ENCODE measurements around the gene TTC33. TPM values are rescaled to one million over a fixed set of nuclear protein-coding genes. Genes with fewer than 3 reads are reported as not detected.

Gene TTC33
- total and polyA plus RNA-seq, 2 of the 13 experiments (the other 11 are each of a cell fraction or from before 2014, with no cell fraction given), result 4.5 to 20.0 TPM

DNA sequence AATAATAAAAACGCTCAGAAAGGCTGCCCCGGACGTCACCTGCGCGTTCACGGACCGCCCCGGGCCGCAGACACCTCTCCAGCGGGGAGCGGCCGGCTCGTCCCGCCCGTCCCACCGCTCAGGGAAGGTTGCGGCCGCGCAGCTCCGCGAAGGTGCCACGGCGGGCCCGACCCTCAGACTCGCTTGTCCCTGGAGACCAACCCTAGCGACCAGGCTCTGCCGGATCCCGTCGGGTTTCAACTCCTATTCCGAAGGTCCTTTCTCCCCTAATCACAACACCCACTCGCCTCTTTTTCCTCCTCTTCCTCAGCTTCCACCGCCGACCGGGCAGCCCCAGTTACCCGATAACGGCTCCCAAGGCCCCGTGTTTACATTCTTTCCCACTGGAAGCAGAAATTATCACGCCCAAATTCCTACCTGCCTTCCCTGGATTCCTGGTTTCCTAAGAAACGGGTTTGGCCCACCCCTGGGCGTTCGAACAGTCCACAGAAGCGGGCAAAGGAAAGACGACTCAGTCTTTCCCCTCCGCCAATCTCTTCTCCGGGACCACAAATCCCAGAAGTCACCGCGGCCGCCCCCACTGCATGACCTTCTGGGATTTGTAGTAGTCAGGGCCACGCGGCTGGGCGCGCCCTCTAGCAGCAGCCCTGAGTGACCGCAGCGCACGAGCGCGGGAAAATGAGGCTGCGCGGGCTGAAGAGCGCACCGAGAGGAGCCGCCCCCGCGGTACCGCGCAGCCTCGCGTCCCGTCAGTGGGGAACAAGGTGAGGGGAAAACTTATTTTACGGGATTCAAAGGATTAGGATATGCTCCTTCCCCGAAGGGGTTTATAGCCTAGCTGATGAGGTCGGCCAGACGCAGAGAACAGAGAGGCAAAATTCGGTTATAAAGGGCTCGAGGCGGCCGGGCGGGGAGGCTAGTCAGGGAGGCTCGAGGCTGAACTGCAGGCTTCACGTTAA lies at the start of gene TTC33 (continued):
- TF ChIP-seq, protein P1, sequence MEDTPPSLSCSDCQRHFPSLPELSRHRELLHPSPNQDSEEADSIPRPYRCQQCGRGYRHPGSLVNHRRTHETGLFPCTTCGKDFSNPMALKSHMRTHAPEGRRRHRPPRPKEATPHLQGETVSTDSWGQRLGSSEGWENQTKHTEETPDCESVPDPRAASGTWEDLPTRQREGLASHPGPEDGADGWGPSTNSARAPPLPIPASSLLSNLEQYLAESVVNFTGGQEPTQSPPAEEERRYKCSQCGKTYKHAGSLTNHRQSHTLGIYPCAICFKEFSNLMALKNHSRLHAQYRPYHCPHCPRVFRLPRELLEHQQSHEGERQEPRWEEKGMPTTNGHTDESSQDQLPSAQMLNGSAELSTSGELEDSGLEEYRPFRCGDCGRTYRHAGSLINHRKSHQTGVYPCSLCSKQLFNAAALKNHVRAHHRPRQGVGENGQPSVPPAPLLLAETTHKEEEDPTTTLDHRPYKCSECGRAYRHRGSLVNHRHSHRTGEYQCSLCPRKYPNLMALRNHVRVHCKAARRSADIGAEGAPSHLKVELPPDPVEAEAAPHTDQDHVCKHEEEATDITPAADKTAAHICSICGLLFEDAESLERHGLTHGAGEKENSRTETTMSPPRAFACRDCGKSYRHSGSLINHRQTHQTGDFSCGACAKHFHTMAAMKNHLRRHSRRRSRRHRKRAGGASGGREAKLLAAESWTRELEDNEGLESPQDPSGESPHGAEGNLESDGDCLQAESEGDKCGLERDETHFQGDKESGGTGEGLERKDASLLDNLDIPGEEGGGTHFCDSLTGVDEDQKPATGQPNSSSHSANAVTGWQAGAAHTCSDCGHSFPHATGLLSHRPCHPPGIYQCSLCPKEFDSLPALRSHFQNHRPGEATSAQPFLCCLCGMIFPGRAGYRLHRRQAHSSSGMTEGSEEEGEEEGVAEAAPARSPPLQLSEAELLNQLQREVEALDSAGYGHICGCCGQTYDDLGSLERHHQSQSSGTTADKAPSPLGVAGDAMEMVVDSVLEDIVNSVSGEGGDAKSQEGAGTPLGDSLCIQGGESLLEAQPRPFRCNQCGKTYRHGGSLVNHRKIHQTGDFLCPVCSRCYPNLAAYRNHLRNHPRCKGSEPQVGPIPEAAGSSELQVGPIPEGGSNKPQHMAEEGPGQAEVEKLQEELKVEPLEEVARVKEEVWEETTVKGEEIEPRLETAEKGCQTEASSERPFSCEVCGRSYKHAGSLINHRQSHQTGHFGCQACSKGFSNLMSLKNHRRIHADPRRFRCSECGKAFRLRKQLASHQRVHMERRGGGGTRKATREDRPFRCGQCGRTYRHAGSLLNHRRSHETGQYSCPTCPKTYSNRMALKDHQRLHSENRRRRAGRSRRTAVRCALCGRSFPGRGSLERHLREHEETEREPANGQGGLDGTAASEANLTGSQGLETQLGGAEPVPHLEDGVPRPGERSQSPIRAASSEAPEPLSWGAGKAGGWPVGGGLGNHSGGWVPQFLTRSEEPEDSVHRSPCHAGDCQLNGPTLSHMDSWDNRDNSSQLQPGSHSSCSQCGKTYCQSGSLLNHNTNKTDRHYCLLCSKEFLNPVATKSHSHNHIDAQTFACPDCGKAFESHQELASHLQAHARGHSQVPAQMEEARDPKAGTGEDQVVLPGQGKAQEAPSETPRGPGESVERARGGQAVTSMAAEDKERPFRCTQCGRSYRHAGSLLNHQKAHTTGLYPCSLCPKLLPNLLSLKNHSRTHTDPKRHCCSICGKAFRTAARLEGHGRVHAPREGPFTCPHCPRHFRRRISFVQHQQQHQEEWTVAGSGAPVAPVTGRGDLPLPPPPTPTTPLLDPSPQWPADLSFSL (CRISPR knock-in tag; IDR thresholded peaks at IDR 0.05), result no peak
- TF ChIP-seq, protein P2, sequence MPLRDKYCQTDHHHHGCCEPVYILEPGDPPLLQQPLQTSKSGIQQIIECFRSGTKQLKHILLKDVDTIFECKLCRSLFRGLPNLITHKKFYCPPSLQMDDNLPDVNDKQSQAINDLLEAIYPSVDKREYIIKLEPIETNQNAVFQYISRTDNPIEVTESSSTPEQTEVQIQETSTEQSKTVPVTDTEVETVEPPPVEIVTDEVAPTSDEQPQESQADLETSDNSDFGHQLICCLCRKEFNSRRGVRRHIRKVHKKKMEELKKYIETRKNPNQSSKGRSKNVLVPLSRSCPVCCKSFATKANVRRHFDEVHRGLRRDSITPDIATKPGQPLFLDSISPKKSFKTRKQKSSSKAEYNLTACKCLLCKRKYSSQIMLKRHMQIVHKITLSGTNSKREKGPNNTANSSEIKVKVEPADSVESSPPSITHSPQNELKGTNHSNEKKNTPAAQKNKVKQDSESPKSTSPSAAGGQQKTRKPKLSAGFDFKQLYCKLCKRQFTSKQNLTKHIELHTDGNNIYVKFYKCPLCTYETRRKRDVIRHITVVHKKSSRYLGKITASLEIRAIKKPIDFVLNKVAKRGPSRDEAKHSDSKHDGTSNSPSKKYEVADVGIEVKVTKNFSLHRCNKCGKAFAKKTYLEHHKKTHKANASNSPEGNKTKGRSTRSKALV (CRISPR knock-in tag; IDR thresholded peaks at IDR 0.05), result peak; percentile 21; the same call in 1 of the 2 replicates
- TF ChIP-seq, protein P3, sequence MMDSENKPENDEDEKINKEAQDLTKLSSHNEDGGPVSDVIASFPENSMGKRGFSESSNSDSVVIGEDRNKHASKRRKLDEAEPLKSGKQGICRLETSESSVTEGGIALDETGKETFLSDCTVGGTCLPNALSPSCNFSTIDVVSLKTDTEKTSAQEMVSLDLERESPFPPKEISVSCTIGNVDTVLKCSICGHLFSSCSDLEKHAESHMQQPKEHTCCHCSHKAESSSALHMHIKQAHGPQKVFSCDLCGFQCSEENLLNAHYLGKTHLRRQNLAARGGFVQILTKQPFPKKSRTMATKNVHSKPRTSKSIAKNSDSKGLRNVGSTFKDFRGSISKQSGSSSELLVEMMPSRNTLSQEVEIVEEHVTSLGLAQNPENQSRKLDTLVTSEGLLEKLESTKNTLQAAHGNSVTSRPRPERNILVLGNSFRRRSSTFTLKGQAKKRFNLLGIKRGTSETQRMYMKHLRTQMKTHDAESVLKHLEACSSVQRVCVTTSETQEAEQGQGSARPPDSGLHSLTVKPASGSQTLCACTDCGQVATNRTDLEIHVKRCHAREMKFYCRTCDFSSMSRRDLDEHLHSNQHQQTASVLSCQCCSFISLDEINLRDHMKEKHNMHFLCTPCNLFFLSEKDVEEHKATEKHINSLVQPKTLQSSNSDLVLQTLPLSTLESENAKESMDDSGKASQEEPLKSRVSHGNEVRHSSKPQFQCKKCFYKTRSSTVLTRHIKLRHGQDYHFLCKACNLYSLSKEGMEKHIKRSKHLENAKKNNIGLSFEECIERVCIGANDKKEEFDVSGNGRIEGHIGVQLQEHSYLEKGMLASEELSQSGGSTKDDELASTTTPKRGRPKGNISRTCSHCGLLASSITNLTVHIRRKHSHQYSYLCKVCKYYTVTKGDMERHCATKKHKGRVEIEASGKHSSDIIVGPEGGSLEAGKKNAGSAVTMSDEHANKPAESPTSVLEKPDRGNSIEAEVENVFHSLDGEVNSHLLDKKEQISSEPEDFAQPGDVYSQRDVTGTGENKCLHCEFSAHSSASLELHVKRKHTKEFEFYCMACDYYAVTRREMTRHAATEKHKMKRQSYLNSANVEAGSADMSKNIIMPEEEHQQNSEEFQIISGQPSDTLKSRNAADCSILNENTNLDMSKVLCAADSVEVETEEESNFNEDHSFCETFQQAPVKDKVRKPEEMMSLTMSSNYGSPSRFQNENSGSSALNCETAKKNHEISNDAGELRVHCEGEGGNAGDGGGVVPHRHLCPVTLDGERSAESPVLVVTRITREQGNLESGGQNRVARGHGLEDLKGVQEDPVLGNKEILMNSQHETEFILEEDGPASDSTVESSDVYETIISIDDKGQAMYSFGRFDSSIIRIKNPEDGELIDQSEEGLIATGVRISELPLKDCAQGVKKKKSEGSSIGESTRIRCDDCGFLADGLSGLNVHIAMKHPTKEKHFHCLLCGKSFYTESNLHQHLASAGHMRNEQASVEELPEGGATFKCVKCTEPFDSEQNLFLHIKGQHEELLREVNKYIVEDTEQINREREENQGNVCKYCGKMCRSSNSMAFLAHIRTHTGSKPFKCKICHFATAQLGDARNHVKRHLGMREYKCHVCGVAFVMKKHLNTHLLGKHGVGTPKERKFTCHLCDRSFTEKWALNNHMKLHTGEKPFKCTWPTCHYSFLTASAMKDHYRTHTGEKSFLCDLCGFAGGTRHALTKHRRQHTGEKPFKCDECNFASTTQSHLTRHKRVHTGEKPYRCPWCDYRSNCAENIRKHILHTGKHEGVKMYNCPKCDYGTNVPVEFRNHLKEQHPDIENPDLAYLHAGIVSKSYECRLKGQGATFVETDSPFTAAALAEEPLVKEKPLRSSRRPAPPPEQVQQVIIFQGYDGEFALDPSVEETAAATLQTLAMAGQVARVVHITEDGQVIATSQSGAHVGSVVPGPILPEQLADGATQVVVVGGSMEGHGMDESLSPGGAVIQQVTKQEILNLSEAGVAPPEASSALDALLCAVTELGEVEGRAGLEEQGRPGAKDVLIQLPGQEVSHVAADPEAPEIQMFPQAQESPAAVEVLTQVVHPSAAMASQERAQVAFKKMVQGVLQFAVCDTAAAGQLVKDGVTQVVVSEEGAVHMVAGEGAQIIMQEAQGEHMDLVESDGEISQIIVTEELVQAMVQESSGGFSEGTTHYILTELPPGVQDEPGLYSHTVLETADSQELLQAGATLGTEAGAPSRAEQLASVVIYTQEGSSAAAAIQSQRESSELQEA (CRISPR knock-in tag; IDR thresholded peaks at IDR 0.05; ENCODE audit: not compliant biosample characterization), result no peak
- no peak for TF ChIP-seq ATRX (CRISPR knock-in tag; IDR thresholded peaks at IDR 0.05; ENCODE audit: borderline replicate concordance)
- no peak for TF ChIP-seq SATB2 (CRISPR knock-in tag; IDR thresholded peaks at IDR 0.05)
- peak; percentile 53; the same call in 1 of the 2 replicates for TF ChIP-seq PPARG (CRISPR knock-in tag; conservative IDR thresholded peaks at IDR 0.05)
- TF ChIP-seq IKZF4 (CRISPR knock-in tag; IDR thresholded peaks at IDR 0.05; ENCODE audit: borderline replicate concordance, low read depth, not compliant biosample characterization), result no peak
- peak; percentile 18; the same call in 1 of the 2 replicates for TF ChIP-seq MIER2 (CRISPR knock-in tag; IDR thresholded peaks at IDR 0.05)
- peak; percentile 43; the same call in 1 of the 2 replicates for TF ChIP-seq SMAD3 (CRISPR knock-in tag; IDR thresholded peaks at IDR 0.05)
- peak; percentile 31; the same call in 1 of the 2 replicates for TF ChIP-seq SP5 (CRISPR knock-in tag; IDR thresholded peaks at IDR 0.05; ENCODE audit: borderline replicate concordance, low read depth)
